ENCODE data around the gene MRGPRD.

Gene MRGPRD

GRCh38 chr11:69010964-69011623 lies 30.3 kb upstream of the MRGPRD start:
- no peak for DNase-seq (ENCODE audit: low read depth)
- no peak overlapping the region for H3K4me3 ChIP-seq (ENCODE audit: low read depth, low read length)
- no peak for TF ChIP-seq CTCF (IDR thresholded peaks at IDR 0.05; ENCODE audit: insufficient read depth, low read depth, low read length, missing control alignments)

GRCh38 chr11:69010361-69010891 lies 29.6 kb upstream of the MRGPRD start:
- no peak overlapping the region for H3K4me3 ChIP-seq (ENCODE audit: low read depth, low read length)
- DNase-seq (ENCODE audit: low read depth) = no peak
- no peak for TF ChIP-seq CTCF (IDR thresholded peaks at IDR 0.05; ENCODE audit: insufficient read depth, low read depth, low read length, missing control alignments)

- DNase-seq (ENCODE audit: low read depth) = no peak
- H3K4me3 ChIP-seq (ENCODE audit: low read depth, low read length) = no peak overlapping the region
- TF ChIP-seq CTCF (IDR thresholded peaks at IDR 0.05; ENCODE audit: insufficient read depth, low read depth, low read length, missing control alignments) = no peak
Measured at GRCh38 chr11:69009441-69010211, 28.8 kb upstream of the MRGPRD start.

- no peak overlapping the region for H3K4me3 ChIP-seq (ENCODE audit: low read depth, low read length)
- TF ChIP-seq CTCF (IDR thresholded peaks at IDR 0.05; ENCODE audit: insufficient read depth, low read depth, low read length, missing control alignments) = no peak
- DNase-seq (ENCODE audit: low read depth) = no peak
Measured at GRCh38 chr11:69008737-69009440, 28.1 kb upstream of the MRGPRD start.

- no peak overlapping the region for H3K4me3 ChIP-seq (ENCODE audit: low read depth, low read length)
- DNase-seq (ENCODE audit: low read depth) = no peak
- no peak for TF ChIP-seq CTCF (IDR thresholded peaks at IDR 0.05; ENCODE audit: insufficient read depth, low read depth, low read length, missing control alignments)
Measured at GRCh38 chr11:69007975-69008381, 27.2 kb upstream of the MRGPRD start.

- H3K4me3 ChIP-seq (ENCODE audit: low read depth, low read length) = no peak overlapping the region
- no peak for DNase-seq (ENCODE audit: low read depth)
- TF ChIP-seq CTCF (IDR thresholded peaks at IDR 0.05; ENCODE audit: insufficient read depth, low read depth, low read length, missing control alignments) = no peak
Measured at GRCh38 chr11:69006816-69007215, 26.0 kb upstream of the MRGPRD start.
